ENCODE data around the gene AKAP13.
"Not testable (repeated sequence)": the region's sequence is repeated elsewhere in the genome, so short reads cannot be mapped to it uniquely, and the experiment has no call there.

The AKAP13 gene

DNA sequence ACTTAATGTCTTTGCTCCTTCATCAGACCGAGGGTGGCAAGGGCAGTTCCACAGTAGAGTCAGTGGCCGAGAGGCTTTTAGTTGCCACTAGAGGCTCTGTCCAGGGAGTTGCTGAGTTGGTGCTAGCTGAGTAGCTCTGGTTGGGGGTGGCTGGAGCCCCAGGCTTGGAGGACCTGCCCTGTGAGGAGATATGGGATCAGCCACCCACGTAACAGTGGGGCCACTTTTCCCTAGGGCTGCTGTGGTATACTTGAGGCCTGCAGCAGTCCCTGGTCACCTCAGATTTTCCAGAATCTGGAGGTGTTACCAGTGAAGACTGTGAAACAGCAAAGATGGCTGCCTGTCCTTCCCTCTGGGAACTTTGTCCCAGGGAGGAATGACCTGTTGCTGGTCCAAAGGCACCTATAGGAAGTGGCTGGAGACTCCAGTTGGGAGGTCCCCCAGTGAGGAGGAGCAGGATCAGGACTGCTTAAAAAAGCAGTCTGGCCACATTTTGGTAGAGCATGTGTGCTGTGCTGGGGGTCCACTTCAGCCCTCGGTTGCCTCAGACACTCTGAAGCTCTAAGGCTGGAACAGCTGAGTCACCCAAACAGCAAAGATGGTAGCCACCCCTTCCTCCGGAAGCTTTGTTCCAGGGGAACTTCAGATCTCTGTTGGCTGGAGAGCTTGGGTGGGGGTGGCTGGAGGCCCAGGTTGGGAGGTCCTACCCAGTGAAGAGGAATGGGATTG lies 72.9 kb downstream of the AKAP13 start:
- DNase-seq = no peak

- DNase-seq = no peak
Observed at GRCh38 chr15:85454403-85454802, 74.0 kb downstream of the AKAP13 start.

GRCh38 chr15:85455891-85456290 lies 75.5 kb downstream of the AKAP13 start:
- DNase-seq = no peak

GRCh38 chr15:85456798-85457197 lies 76.4 kb downstream of the AKAP13 start:
- no peak for DNase-seq

DNA sequence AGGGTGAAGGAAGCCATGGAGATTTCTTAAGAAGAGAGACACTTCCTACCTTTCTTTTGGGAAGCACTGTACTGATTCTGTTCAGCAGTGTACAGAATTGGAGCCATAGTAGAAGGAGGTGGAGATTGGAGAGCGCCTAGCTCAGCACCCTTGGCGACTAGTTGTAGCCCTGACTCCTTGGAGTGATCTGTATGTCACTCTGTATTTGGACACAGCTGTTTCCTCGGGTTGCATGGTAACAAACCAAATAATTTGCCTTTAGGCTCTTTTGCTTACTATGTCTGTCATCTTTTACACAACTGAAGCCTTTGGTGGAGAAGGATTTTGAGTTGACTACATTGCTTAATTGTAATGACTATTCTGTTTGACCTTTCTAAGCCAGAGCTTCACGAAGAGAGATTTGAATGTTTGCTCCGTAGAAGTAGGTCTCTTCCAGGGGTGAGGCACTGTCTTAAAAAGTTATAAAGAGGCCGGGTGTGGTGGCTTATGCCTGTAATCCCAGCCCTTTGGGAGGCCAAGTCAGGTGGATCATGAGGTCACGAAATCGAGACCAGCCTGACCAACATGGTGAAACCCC lies 77.1 kb downstream of the AKAP13 start:
- DNase-seq = no peak

GRCh38 chr15:85458764-85459163 lies 78.4 kb downstream of the AKAP13 start:
- DNase-seq = no peak

GRCh38 chr15:85462029-85462428 lies 81.6 kb downstream of the AKAP13 start:
- no peak for DNase-seq

- DNase-seq = no peak
Observed at GRCh38 chr15:85463276-85463892, 83.0 kb downstream of the AKAP13 start.

GRCh38 chr15:85463976-85464375 lies 83.6 kb downstream of the AKAP13 start:
- DNase-seq = no peak

DNA sequence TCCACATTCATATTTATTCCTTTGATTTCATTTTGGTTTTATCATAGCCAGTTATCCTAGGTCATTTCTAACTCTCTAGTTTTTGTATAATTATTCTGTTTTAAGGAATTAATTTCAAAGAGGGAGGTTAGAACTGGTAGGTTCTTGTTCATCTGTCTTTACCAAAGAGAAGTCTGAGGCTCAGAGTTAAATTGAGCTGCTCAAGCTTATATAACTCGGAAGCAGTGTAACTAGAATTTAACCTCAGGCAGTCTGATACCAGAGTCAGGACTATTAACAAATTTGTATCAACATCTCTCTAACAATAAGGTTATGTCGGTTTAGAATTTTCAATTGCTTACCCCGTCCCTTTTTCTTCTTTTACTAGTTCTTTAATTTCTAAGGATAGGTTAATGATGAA lies 84.1 kb downstream of the AKAP13 start:
- DNase-seq = no peak

DNA sequence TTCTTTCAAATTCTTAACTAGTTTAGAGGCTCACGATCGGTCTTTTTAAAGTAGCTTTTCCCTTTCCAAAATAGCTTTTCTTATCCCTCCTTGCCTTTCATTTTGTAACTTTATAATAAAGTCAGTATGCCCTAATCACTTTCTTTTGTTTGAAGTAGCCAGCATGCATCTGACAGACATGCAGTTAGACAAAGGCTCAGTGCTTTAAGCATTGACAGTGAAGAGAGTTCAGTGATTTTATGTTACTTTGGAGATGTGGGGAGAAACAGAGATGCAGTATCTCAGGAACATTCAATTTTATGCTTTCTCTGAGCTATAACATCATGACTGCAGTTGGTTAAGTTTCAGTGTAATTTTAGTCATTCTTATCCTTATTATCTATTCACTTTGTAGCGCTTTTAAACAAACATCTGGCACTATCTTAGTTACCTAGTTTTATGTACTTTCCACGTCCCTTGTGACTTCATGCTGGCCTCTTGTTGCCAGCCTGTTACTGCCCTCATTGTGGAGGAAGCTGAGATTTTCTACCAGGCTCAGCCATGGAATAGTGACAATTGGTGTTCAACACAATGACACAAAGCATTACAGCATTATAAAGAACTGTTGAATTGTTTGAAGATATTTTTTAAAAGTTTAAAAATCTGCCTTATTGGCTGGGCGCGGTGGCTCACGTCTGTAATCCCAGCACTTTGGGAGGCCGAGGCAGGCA lies 90.3 kb downstream of the AKAP13 start:
- no peak for DNase-seq

DNA sequence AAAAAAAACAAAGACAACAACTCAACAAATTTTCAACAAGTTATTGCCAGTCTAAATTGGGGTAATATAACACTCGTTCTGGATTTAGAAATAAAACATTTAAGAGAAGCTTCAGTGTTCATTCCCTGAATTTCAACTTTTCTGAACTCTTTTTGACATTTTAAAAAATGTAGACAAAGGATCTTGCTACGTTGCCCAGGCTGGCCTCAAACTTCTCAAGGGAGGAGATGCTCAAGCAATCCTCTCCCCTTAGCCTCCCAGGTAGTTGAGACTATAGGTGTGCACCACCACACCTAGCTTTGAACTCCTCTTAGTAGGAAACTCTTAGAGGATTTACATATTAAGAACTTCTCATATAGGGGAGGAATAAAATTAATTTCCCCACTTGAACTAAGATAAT lies 91.9 kb downstream of the AKAP13 start:
- no peak for DNase-seq

DNA sequence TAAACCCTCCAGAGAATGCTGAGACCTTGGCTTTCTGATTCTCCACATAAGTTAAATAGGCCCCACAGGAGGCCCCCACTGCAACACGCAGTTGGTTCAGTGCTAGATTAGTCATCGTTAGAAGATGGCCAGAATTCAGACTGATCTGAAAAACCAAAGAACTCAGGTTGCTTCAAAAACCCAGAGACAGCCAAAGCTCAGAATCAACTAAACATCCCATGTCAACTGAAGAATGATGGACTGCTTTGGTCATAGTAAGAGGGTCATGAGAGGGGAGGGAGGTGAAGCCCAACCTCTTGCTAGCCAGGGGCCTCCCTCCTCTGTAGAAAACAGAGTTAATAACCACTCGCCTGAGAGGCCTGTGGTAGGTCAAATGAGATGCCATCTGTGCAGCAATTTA lies 93.1 kb downstream of the AKAP13 start:
- no peak for DNase-seq

DNA sequence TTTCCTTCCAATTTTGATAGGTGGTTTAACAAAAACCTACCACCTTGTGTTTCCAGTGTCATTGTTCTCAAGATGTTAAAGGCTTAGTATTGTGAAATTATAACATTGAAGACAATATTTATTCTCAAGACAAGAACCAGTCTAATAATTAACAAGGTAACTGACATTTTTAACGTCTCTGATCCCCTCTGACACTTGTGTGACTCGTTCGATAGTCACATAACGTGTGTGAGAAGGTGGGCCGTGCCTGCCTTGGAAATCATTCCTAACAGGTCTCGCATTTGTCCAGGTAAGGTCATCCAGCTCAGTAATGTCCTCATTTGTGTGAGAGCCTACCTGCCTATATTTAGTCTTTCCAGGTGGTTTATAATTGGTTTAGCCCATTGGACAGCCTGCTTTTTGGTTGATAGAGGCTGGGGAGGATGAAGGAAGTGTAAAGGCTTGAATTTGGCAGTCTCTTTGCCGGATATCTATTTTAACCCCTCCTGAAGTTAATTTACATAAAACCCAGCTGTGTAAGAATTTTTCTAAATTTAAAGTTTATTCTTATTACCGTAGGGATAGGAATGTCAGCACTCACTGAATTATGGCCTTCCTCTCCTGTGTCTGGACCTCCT lies 94.4 kb downstream of the AKAP13 start:
- no peak for DNase-seq

DNA sequence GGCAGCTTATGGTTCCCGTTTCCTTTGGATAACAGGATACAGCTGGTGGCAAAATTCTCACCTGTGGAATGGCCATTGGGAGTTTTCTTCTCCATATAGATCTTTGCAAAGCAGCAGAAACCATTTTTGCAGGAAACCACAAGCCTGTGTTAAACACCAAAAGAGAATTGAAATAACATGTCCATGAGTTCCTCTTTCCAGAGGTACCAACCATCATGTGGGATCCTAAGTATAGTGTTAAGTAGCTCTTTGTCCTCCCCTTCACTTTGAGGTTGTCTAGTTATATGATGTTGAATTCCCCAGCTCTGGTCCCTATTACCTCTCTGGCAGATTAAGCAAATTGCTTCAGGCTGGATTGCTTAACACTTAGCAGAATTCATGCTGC lies 94.9 kb downstream of the AKAP13 start:
- DNase-seq = no peak

- DNase-seq = no peak
Observed at GRCh38 chr15:85475711-85476110, 95.3 kb downstream of the AKAP13 start.

DNA sequence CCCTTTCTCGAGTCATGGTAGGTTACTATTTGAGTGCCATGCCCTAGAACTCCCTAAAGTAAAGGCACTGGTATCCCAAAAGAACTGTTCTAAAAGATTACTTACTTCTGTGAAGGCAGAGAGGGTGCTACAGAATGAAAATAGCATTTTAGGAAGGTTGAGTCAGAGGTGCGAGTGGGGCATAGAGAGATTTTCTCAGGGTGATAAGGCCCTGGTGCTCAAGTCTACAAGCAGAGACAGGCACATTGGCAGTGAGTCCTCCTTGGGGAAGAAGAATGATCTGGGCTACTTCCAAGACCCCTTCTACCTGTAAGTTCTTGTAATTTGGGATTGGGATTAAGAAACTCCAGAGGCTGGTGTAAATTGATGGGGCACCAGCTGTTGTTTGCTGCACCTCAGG lies 96.7 kb downstream of the AKAP13 start:
- no peak for DNase-seq

DNA sequence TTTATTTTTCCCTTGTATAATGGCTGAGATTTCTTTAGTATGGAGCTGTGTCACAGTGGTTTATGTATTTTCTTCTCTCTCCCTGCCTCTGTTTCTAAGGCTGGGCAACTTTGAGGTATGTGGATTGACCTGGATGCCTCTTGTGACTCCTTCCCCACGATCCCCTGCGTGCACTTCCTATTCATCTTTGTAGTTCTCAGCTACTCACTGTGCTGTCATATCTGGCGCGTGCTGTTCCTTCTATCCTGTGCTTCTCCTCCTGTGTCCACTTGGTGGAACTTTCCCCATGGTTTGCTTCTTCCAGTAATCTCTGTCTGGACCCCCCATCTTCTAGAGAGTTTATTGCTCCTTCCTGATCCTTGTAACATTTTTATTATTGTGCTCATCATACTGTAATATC lies 97.3 kb downstream of the AKAP13 start:
- no peak for DNase-seq

- no peak for DNase-seq
Observed at GRCh38 chr15:85479071-85479647, 98.8 kb downstream of the AKAP13 start.

DNA sequence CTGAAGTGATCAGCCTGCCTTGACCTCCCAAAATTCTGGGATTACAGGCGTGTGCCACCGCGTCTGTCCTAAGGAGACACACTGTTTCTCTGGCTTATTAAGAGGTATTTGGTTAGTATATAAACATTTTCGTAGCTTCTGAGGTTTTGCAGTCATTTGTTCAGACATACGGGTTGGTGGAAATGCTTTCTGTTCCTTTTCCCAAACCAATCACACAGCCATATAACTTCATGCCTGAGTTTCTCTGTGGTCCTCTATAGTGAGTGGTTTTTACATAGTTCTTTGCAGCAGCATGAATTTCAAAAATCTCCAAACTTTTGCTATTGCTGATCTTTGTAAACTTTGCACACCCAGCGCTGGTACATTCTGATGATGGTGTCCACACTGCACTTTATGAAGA lies 100.5 kb downstream of the AKAP13 start:
- DNase-seq = no peak

GRCh38 chr15:85481543-85481942 lies 101.1 kb downstream of the AKAP13 start:
- not testable (repeated sequence) for DNase-seq

GRCh38 chr15:85482894-85483293 lies 102.5 kb downstream of the AKAP13 start:
- DNase-seq = no peak

GRCh38 chr15:85483955-85484354 lies 103.6 kb downstream of the AKAP13 start:
- not testable (repeated sequence) for DNase-seq

Measured in activated effector memory CD4-positive, alpha-beta T cell treated with Interleukin-2 at 50 U/mL for 16 hours (primary cell).